ENCODE measurements around the gene ZNF558.
"Not testable (repeated sequence)": the region's sequence is repeated elsewhere in the genome, so short reads cannot be mapped to it uniquely, and the experiment has no call there.

Gene ZNF558

GRCh38 chr19:8814176-8814575 is 17.9 kb downstream of the ZNF558 start:
- DNase-seq, result no peak
- in situ Hi-C loops (cut with HindIII; ENCODE audit: low pct_ligation_motif_present, low pct_unique_long_range_greater_than_20kb, low sequenced_read_pairs), result no loop called here

- in situ Hi-C loops (cut with HindIII; ENCODE audit: low pct_ligation_motif_present, low pct_unique_long_range_greater_than_20kb, low sequenced_read_pairs), result no loop called here
- no peak for DNase-seq
These were observed 20.6 kb downstream of the ZNF558 start for GRCh38 chr19:8811315-8812172.

GRCh38 chr19:8806661-8807060 is 25.4 kb downstream of the ZNF558 start:
- in situ Hi-C loops (cut with HindIII; ENCODE audit: low pct_ligation_motif_present, low pct_unique_long_range_greater_than_20kb, low sequenced_read_pairs), result no loop called here
- no peak for DNase-seq

GRCh38 chr19:8794823-8795222 is 37.3 kb downstream of the ZNF558 start:
- DNase-seq, result no peak
- in situ Hi-C loops (cut with HindIII; ENCODE audit: low pct_ligation_motif_present, low pct_unique_long_range_greater_than_20kb, low sequenced_read_pairs), result no loop called here

GRCh38 chr19:8773587-8773986 is 58.5 kb downstream of the ZNF558 start:
- in situ Hi-C loops (cut with HindIII; ENCODE audit: low pct_ligation_motif_present, low pct_unique_long_range_greater_than_20kb, low sequenced_read_pairs); DNase-seq: not testable (repeated sequence)

GRCh38 chr19:8769265-8769664 is 62.8 kb downstream of the ZNF558 start:
- DNase-seq; in situ Hi-C loops (cut with HindIII; ENCODE audit: low pct_ligation_motif_present, low pct_unique_long_range_greater_than_20kb, low sequenced_read_pairs): not testable (repeated sequence)

- in situ Hi-C loops (cut with HindIII; ENCODE audit: low pct_ligation_motif_present, low pct_unique_long_range_greater_than_20kb, low sequenced_read_pairs), result not testable (repeated sequence)
These were observed 64.8 kb downstream of the ZNF558 start for GRCh38 chr19:8767257-8767656.

More at GRCh38 chr19:8767257-8767656, 64.8 kb downstream of the ZNF558 start:
- not testable (repeated sequence) for DNase-seq

All from ACHN (cell line).